Esophagus squamous epithelium (tissue), 5 donors: ENCODE results near the gene RPL32. TPM values are rescaled to one million over a fixed set of nuclear protein-coding genes. Genes with fewer than 3 reads are reported as not detected.
A peak's percentile ranks its signal among the peaks of the same experiment; 100 is the strongest.

ENCODE experiments used
- DNase-seq: peaks from one replicate; lab custom pipeline; 2025; lab: John Stamatoyannopoulos, UW
- H3K27ac ChIP-seq, 4 donors: fragments of 200-600 bp; sonication (generic); one replicate each; pipeline ENCODE4 v1.5.1; 2016 to 2019; ENCODE audit warnings: mild to moderate bottlenecking in 1 of 4
- H3K27me3 ChIP-seq, 4 donors: fragments of 200-600 bp; sonication (generic); 1 replicate in 3 of 4; 2 replicates in 1 of 4; pipeline versions ENCODE4 v1.5.1 to v1.6.0; 2017 to 2021; ENCODE audit warnings: antibody characterized with exemption in 1 of 4
- H3K36me3 ChIP-seq, 3 donors: fragments of 200-600 bp; sonication (generic); one replicate each; pipeline ENCODE4 v1.5.1; 2016 to 2019
- H3K4me1 ChIP-seq, 3 donors: fragments of 200-600 bp; sonication (generic); one replicate each; pipeline ENCODE4 v1.5.1; 2017 to 2019
- H3K4me3 ChIP-seq, 4 donors: fragments of 200-600 bp; sonication (generic); 1 replicate in 3 of 4; 2 replicates in 1 of 4; pipeline ENCODE4 v1.5.1; 2016 to 2019; ENCODE audit warnings: mild to moderate bottlenecking in 2 of 4, moderate library complexity in 1 of 4
- H3K9me3 ChIP-seq, 3 donors: fragments of 200-600 bp; sonication (generic); one replicate each; pipeline ENCODE4 v1.5.1; 2016 to 2019
- POLR2A ChIP-seq, 4 donors: fragments of 450-650 bp; IDR thresholded peaks; one replicate each; pipeline ENCODE4 v1.6.1; 2017; ENCODE audit warnings: antibody characterized with exemption in 4 of 4, mild to moderate bottlenecking in 4 of 4, moderate library complexity in 3 of 4
- WGBS, 2 donors: methylation state at CpG; one replicate each; pipeline ENCODE4 v1.1.5; 2018; 5-methylcytosine and 5-hydroxymethylcytosine counted together
- intact Hi-C: fragments of 100-400 bp; cut with DNase I; formaldehyde crosslinking; loops from one replicate; pipeline ENCODE4 v1.15.0; 2022
- total RNA-seq, 4 donors: library from RNA; depleted of rRNA; stranded (reverse); fragments of >200 nt; gene quantifications; one replicate each; pipeline ENCODE4 v1.1.0, GENCODE V29; 2016
- TF ChIP-seq, protein P1 (sequence below), 6 experiments: fragments of 450-650 bp in 4 of 6; fragments of 200-600 bp in 2 of 6; sonication (generic) in 2 of 6; IDR thresholded peaks; one replicate each; pipeline ENCODE4 v1.5.1; 2016 to 2019; ENCODE audit warnings: antibody characterized with exemption in 6 of 6, mild to moderate bottlenecking in 4 of 6, moderate library complexity in 4 of 6
- donor health status: DM: yes; HTN: yes; CAD: no.

RPL32 gene
- total RNA-seq, 4 donors from 2014 or later, result 657 to 937 (median 873) TPM

DNA sequence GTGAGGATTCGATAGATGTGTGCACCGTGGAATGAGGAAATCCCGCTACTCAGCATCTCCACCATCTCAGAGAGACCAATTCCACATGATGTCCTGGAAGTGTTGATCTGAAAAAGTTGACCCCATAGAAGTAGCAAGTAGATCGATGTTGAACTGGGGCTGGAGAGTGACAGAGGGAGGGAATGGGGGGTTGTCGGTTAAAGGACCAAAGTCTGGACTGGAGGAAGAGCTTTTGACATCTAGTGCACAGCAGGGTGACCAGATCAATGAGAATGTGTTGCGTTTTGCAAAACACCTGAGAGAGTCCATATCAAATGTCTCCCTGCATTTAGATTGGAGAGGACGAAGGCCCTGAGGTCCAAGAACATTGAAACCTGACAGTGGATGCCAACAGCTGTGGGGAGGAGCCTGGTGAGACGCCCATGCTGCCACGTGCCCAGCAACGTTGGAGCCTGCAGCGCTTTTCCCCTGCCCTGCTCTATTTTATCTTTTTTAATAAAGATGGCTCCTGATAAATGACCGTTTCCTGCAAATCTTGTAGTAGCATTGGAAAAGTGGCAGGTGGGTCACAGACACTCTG lies 30.1 kb upstream of the RPL32 start:
- Histone ChIP-seq H3K36me3 (no peaks in the 10 kb centered on the region), H3K27ac (no peak overlapping the region), H3K9me3 (no peaks in the 10 kb centered on the region), H3K27me3 (peaks cover 0 to 34% (median 0%) of the 10 kb centered on the region in 4 donors), H3K4me3 (no peak overlapping the region), H3K4me1 (peaks cover 6 to 24% (median 11%) of the 10 kb centered on the region in 3 donors)
- intact Hi-C loops, result loop anchor here (10.0 kb wide), 1 partner anchor 113 kb away; no protein-coding TSS in a partner anchor
- WGBS, 2 donors, result 70 to 73% methylated on average over 9 to 10 of the region's 12 CpGs
- no peak for DNase-seq
- TF ChIP-seq, protein P1, sequence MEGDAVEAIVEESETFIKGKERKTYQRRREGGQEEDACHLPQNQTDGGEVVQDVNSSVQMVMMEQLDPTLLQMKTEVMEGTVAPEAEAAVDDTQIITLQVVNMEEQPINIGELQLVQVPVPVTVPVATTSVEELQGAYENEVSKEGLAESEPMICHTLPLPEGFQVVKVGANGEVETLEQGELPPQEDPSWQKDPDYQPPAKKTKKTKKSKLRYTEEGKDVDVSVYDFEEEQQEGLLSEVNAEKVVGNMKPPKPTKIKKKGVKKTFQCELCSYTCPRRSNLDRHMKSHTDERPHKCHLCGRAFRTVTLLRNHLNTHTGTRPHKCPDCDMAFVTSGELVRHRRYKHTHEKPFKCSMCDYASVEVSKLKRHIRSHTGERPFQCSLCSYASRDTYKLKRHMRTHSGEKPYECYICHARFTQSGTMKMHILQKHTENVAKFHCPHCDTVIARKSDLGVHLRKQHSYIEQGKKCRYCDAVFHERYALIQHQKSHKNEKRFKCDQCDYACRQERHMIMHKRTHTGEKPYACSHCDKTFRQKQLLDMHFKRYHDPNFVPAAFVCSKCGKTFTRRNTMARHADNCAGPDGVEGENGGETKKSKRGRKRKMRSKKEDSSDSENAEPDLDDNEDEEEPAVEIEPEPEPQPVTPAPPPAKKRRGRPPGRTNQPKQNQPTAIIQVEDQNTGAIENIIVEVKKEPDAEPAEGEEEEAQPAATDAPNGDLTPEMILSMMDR (IDR thresholded peaks at IDR 0.05), result no peak
- no peak for TF ChIP-seq POLR2A (IDR thresholded peaks at IDR 0.05)

GRCh38 chr3:12870942-12871341 lies 29.6 kb upstream of the RPL32 start:
- Histone ChIP-seq H3K27me3 (peaks cover 0 to 28% (median 0%) of the 10 kb centered on the region in 4 donors), H3K4me1 (peaks cover under 1 to 19% (median 7%) of the 10 kb centered on the region in 3 donors), H3K36me3 (no peaks in the 10 kb centered on the region), H3K27ac (no peak overlapping the region), H3K4me3 (no peak overlapping the region), H3K9me3 (peaks cover 0 to 2% (median 0%) of the 10 kb centered on the region in 3 donors)
- intact Hi-C loops, result loop anchor here (10.0 kb wide), 1 partner anchor 114 kb away; no protein-coding TSS in a partner anchor
- 60 to 68% methylated on average over 6 to 7 of the region's 9 CpGs for WGBS, 2 donors
- DNase-seq, result no peak
- TF ChIP-seq, protein P1 (IDR thresholded peaks at IDR 0.05), result no peak
- TF ChIP-seq POLR2A (IDR thresholded peaks at IDR 0.05), result no peak

- peaks cover 0 to 12% (median 8%) of the 10 kb centered on the region in 3 donors for H3K9me3 ChIP-seq
- H3K4me1 ChIP-seq, result peaks cover 0 to 15% (median 7%) of the 10 kb centered on the region in 3 donors
- no peak overlapping the region for H3K27ac ChIP-seq
- TF ChIP-seq, protein P1 (IDR thresholded peaks at IDR 0.05), result no peak
- no peak for TF ChIP-seq POLR2A (IDR thresholded peaks at IDR 0.05)
- peaks cover 0 to 19% (median 0%) of the 10 kb centered on the region in 4 donors for H3K27me3 ChIP-seq
- 62% methylated on average over 3 of the region's 28 CpGs; no CpG with 5 or more reads in 1 of the 2 donors for WGBS, 2 donors
- H3K4me3 ChIP-seq, result peak overlapping the region in 2 of 4 donors; percentile 18 to 39
- no peak for DNase-seq
- no peaks in the 10 kb centered on the region for H3K36me3 ChIP-seq
- intact Hi-C loops, result no loop called here
Observed at GRCh38 chr3:12869035-12869621, 27.8 kb upstream of the RPL32 start.

DNA sequence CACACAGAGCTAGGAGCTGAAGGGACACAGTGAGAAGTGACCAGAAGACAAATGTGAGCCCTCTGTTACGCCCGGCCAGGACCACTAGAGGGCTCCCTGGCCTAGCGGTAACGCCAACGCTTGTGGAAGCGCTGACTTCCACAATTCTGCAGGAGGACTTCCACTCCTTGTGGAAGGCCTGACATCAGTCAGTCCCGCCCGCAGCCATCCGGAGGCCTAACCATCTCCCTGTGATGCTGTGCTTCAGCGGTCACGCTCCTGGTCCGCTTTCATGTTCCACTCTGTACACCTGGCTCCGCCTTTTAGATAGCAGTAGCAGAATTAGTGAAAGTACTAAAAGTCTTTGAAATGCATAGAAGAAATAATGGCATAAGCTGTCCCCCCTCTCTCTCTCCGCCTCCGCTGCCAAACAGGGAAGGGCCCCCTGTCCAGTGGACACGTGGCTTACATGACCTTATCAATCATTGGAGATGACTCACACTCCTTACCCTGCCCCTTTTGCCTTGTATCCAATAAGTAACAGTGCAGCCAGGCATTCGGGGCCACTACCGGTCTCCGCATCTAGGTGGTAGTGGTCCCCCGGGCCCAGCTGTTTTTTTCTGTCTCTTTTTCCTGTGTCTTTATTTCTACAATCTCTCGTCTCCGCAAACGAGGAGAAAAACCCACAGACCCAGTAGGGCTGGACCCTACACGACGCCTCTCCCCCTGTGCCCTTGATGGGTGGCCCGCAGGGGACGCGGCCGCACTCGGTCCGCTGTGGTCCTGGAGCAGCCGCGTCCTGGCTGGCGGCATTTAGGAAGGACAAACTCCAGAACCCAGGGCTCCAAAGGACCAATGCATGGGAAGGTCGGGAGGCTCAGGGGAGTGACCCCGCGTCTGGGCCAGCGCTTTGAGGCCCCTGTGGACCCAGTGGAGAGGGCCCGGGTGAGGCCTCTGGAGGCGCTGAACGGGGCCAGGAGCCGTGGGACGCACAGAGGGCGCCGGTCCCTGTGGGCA lies 27.0 kb upstream of the RPL32 start:
- TF ChIP-seq, protein P1 (IDR thresholded peaks at IDR 0.05), result peak; percentile 66 to 92 (median 84)
- TF ChIP-seq POLR2A (IDR thresholded peaks at IDR 0.05), result no peak
- Histone ChIP-seq H3K4me3 (peak overlapping the region in 2 of 4 donors; percentile 18 to 39), H3K27ac (no peak overlapping the region), H3K27me3 (peaks cover 0 to 17% (median 0%) of the 10 kb centered on the region in 4 donors), H3K4me1 (peaks cover 0 to 15% (median 7%) of the 10 kb centered on the region in 3 donors), H3K9me3 (peaks cover 0 to 12% (median 8%) of the 10 kb centered on the region in 3 donors), H3K36me3 (no peaks in the 10 kb centered on the region)
- 23 to 32% methylated on average over 18 to 19 of the region's 45 CpGs for WGBS, 2 donors
- no peak for DNase-seq
- intact Hi-C loops, result no loop called here
